ENCODE measurements around the gene CALHM6.

GRCh38 chr6:116508527-116508926 lies 47.4 kb downstream of the CALHM6 start:
- no peak for TF ChIP-seq ZNF780A (CRISPR knock-in tag; IDR thresholded peaks at IDR 0.05)
- no peak for TF ChIP-seq RREB1 (CRISPR knock-in tag; IDR thresholded peaks at IDR 0.05)
- TF ChIP-seq, protein P1, sequence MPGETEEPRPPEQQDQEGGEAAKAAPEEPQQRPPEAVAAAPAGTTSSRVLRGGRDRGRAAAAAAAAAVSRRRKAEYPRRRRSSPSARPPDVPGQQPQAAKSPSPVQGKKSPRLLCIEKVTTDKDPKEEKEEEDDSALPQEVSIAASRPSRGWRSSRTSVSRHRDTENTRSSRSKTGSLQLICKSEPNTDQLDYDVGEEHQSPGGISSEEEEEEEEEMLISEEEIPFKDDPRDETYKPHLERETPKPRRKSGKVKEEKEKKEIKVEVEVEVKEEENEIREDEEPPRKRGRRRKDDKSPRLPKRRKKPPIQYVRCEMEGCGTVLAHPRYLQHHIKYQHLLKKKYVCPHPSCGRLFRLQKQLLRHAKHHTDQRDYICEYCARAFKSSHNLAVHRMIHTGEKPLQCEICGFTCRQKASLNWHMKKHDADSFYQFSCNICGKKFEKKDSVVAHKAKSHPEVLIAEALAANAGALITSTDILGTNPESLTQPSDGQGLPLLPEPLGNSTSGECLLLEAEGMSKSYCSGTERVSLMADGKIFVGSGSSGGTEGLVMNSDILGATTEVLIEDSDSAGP (CRISPR knock-in tag; IDR thresholded peaks at IDR 0.05), result no peak
- TF ChIP-seq, protein P2, sequence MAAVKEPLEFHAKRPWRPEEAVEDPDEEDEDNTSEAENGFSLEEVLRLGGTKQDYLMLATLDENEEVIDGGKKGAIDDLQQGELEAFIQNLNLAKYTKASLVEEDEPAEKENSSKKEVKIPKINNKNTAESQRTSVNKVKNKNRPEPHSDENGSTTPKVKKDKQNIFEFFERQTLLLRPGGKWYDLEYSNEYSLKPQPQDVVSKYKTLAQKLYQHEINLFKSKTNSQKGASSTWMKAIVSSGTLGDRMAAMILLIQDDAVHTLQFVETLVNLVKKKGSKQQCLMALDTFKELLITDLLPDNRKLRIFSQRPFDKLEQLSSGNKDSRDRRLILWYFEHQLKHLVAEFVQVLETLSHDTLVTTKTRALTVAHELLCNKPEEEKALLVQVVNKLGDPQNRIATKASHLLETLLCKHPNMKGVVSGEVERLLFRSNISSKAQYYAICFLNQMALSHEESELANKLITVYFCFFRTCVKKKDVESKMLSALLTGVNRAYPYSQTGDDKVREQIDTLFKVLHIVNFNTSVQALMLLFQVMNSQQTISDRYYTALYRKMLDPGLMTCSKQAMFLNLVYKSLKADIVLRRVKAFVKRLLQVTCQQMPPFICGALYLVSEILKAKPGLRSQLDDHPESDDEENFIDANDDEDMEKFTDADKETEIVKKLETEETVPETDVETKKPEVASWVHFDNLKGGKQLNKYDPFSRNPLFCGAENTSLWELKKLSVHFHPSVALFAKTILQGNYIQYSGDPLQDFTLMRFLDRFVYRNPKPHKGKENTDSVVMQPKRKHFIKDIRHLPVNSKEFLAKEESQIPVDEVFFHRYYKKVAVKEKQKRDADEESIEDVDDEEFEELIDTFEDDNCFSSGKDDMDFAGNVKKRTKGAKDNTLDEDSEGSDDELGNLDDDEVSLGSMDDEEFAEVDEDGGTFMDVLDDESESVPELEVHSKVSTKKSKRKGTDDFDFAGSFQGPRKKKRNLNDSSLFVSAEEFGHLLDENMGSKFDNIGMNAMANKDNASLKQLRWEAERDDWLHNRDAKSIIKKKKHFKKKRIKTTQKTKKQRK (IDR thresholded peaks at IDR 0.05; ENCODE audit: borderline replicate concordance, low read depth, low read length), result no peak
- TF ChIP-seq SETDB1 (IDR thresholded peaks at IDR 0.05; ENCODE audit: low read length), result no peak
- no peak for TF ChIP-seq CREB1 (IDR thresholded peaks at IDR 0.05)
- TF ChIP-seq CREB1 (CRISPR knock-in tag; IDR thresholded peaks at IDR 0.05), result no peak
- no peak for TF ChIP-seq CTCF (IDR thresholded peaks at IDR 0.05 in 2 of 3, conservative IDR thresholded peaks at IDR 0.05 in 1 of 3; ENCODE audit: insufficient read depth in 2 of 3, low read depth in 1 of 3, low read length in 3 of 3)
- TF ChIP-seq, protein P3, sequence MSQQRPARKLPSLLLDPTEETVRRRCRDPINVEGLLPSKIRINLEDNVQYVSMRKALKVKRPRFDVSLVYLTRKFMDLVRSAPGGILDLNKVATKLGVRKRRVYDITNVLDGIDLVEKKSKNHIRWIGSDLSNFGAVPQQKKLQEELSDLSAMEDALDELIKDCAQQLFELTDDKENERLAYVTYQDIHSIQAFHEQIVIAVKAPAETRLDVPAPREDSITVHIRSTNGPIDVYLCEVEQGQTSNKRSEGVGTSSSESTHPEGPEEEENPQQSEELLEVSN (IDR thresholded peaks at IDR 0.05; ENCODE audit: borderline replicate concordance in 1 of 2, extremely low read depth in 1 of 2, insufficient read depth in 1 of 2, insufficient read length in 1 of 2, low read depth in 1 of 2, low read length in 1 of 2, poor library complexity in 1 of 2, severe bottlenecking in 1 of 2), result no peak
- TF ChIP-seq ZNF174 (CRISPR knock-in tag; IDR thresholded peaks at IDR 0.05), result no peak
